PFSK-1 (cell line): ENCODE results near the gene PPP1CB.

Source experiments
- POLR2AphosphoS5 ChIP-seq: IDR thresholded peaks from 2 replicates; pipeline ENCODE4 v1.6.1; 2012; ENCODE audit warnings: low read depth, mild to moderate bottlenecking, control low read depth, low read length, moderate library complexity
- REST ChIP-seq, 2 experiments: IDR thresholded peaks; 2 replicates each; pipeline versions ENCODE4 v1.6.1 to v1.8.0; 2011 to 2012; ENCODE audit warnings: low read depth in 2 of 2, low read length in 2 of 2, control low read depth in 1 of 2, inconsistent platforms in 1 of 2, mild to moderate bottlenecking in 1 of 2, moderate library complexity in 1 of 2; ENCODE audit not compliant: insufficient read depth in 1 of 2
- SIN3A ChIP-seq: IDR thresholded peaks from 2 replicates; pipeline ENCODE4 v1.6.1; 2012; ENCODE audit warnings: mild to moderate bottlenecking, low read length, moderate library complexity, borderline replicate concordance; ENCODE audit not compliant: insufficient read depth

- TF ChIP-seq REST (IDR thresholded peaks at IDR 0.05; ENCODE audit: insufficient read depth in 1 of 2, low read depth in 2 of 2, low read length in 2 of 2) (no peak), POLR2AphosphoS5 (no peak), SIN3A (no peak)
Measured at GRCh38 chr2:28721601-28722191, 29.9 kb upstream of the PPP1CB start.
